ENCODE data around the gene PTGR2.
A peak's percentile ranks its signal among the peaks of the same experiment; 100 is the strongest.
"Not testable (repeated sequence)": the region's sequence is repeated elsewhere in the genome, so short reads cannot be mapped to it uniquely, and the experiment has no call there.

The PTGR2 gene

DNA sequence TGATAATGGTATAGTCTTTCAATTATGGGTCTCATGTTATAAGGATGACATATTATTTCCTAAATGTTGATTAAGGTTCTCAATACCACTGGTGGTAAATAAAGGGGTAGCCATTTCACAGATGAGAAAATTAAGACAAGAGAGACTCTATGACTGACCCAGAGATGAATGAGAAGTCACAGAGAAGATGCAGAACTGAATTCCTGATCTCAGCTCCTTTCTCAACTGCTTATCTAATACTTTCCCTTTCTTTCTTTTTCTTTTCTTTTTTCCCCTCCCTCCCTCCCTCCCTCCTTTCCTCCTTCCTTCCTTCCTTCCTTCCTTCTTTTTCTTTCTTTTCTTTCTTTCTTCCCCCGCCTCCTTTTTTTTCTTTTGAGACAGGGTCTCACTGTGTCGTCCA, 8.3 kb upstream of the PTGR2 start:
- Mint-ChIP-seq H3K4me1 (ENCODE audit: low read depth in 2 of 2) (no peaks in the 10 kb centered on the region), H3K4me3 (no peak overlapping the region), H3K9me3 (no peaks in the 10 kb centered on the region), H3K36me3 (ENCODE audit: insufficient read depth) (no peaks in the 10 kb centered on the region), H3K27ac (no peak overlapping the region), H3K27me3 (no peaks in the 10 kb centered on the region)
- no peak for ATAC-seq (replicated peaks)
- DNase-seq: no peak

DNA sequence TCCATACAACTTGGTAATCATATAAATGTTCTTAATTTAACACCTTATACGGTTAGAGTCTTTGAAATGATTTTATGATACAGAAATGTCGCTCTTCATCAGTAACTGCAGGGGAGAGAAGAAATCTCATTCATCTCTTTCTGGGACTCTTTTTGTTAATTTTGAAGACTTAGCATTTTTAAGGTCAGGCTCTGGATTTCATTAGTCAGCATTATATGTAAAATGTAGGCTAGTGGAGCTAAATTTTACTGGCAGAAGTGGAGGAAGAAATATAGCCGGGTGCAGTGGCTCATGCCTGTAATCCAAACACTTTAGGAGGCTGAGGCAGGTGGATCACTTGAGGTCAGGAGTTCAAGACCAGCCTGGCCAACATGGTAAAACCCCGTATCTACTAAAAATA, 4.7 kb upstream of the PTGR2 start:
- DNase-seq (no peak), ATAC-seq (replicated peaks) (no peak)
- Mint-ChIP-seq H3K9me3 (no peaks in the 10 kb centered on the region), H3K27ac (no peak overlapping the region), H3K36me3 (ENCODE audit: insufficient read depth) (peaks cover 8% of the 10 kb centered on the region), H3K4me1 (ENCODE audit: low read depth in 2 of 2) (peaks cover 10 to 11% of the 10 kb centered on the region in 2 donors), H3K27me3 (no peaks in the 10 kb centered on the region), H3K4me3 (no peak overlapping the region)

DNA sequence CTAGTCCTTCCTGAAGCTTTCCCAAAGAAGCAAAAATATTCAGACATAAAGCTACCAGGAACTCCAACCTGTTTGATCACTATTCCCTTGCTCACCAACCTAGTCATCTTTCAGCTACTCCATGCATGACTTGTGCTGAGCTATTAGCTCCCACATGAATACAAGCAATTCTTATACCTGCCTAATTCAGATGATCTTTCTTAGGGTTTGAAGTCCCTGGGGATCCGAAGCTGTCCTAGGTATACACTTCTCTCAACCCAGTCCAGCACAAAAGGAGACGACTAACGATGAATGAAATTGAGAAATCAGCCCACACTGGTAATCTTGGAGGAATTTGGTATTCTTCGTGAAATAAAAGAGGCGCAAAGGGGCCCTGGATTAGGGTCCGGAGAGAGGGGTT, 631 bp upstream of the PTGR2 start:
- Mint-ChIP-seq H3K9me3 (no peaks in the 10 kb centered on the region), H3K27ac (peak overlapping the region; percentile 96 to 97), H3K4me3 (peak overlapping the region; percentile 89 to 92), H3K27me3 (no peaks in the 10 kb centered on the region), H3K36me3 (ENCODE audit: insufficient read depth) (peaks cover 17% of the 10 kb centered on the region), H3K4me1 (ENCODE audit: low read depth in 2 of 2) (peaks cover 17 to 25% of the 10 kb centered on the region in 2 donors)
- no peak for ATAC-seq (replicated peaks)
- no peak for DNase-seq

DNA sequence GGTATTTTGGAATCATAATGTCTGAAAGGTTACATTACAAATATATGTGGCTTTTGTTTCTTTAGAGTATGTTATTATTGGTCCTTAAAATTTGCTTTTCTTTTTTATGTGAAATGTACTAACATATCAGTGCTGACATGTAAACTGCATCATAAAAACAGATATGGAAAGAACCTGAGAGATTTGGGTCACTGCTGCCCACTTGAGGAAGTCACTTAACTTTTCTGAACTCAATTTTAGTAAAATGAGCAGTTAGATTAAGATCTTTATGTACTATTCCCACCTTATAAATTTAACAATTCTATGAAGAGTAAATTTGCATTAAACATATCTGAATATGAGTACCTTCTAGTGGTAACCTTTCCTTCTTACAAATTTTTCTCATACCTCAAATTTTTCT, 7.5 kb downstream of the PTGR2 start:
- Mint-ChIP-seq H3K27ac (no peak overlapping the region), H3K36me3 (ENCODE audit: insufficient read depth) (peaks cover 7% of the 10 kb centered on the region), H3K4me1 (ENCODE audit: low read depth in 2 of 2) (no peaks in the 10 kb centered on the region), H3K4me3 (no peak overlapping the region), H3K27me3 (no peaks in the 10 kb centered on the region), H3K9me3 (no peaks in the 10 kb centered on the region)
- no peak for DNase-seq
- no peak for ATAC-seq (replicated peaks)

DNA sequence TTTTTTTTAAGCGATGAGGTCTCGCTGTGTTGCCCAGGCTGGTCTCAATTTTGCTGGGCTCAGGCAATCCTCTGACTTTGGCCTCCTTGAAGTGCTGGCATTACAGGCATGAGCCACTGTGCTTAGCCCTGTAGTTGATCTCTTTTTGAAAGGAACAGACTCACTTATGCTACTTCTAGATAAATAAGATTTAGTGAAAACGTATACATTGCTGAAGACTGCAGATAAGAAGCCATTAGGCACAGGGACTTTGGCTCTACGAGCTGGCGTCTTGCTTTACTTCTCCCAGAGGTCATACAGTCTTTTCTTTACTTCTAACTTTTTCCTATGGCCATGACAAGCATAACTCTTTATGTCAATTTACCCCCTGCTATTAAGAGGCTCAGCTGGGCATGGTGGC, 9.4 kb downstream of the PTGR2 start:
- H3K4me1 Mint-ChIP-seq (ENCODE audit: low read depth in 2 of 2): no peaks in the 10 kb centered on the region
- H3K36me3 Mint-ChIP-seq (ENCODE audit: insufficient read depth): peaks cover 7% of the 10 kb centered on the region
- DNase-seq (no peak), ATAC-seq (replicated peaks) (no peak)
- no peak overlapping the region for H3K27ac Mint-ChIP-seq
- no peaks in the 10 kb centered on the region for H3K9me3 Mint-ChIP-seq
- no peak overlapping the region for H3K4me3 Mint-ChIP-seq
- H3K27me3 Mint-ChIP-seq: no peaks in the 10 kb centered on the region

DNA sequence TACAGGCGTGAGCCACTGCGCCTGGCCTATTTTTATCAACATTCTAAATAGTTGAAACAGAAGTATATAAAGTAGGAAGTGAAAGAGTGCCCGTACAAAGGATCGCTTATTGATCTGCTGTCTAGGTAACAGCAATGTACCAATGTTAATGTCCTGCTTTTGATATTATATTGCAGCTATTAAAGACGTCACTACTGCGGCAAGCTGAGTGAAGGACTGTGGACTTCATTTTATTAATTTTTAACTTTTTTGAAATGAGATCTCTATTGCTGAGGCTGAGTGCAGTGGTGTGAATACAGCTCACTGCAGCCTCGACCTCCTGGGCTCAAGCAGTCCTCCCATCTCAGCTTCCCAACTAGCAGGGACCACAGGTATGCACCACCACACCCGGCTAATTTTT, 10.8 kb downstream of the PTGR2 start:
- no peaks in the 10 kb centered on the region for H3K9me3 Mint-ChIP-seq
- no peak overlapping the region for H3K27ac Mint-ChIP-seq
- peaks cover 7% of the 10 kb centered on the region for H3K36me3 Mint-ChIP-seq (ENCODE audit: insufficient read depth)
- no peaks in the 10 kb centered on the region for H3K27me3 Mint-ChIP-seq
- H3K4me3 Mint-ChIP-seq: no peak overlapping the region
- ATAC-seq (replicated peaks): no peak
- no peaks in the 10 kb centered on the region for H3K4me1 Mint-ChIP-seq (ENCODE audit: low read depth in 2 of 2)
- no peak for DNase-seq

DNA sequence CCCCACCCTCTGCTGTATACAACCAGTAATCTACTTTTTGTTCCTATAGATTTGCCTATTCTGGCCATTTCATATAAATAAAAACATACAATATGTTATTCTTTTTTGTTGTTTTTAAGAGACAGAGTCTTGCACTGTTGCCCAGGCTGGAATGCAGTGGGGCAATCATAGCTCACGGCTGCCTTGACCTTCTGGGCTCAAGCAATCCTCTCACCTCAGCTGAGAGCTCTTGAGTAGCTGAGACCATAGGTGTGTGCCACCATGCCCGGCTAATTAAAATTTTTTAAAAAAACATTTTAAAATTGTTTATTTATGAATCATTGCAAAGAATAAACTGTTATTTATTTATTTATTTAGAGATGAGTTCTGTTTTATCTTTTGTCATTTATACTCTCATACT, 11.6 kb downstream of the PTGR2 start:
- H3K36me3 Mint-ChIP-seq (ENCODE audit: insufficient read depth): peaks cover 7% of the 10 kb centered on the region
- DNase-seq: no peak
- no peaks in the 10 kb centered on the region for H3K27me3 Mint-ChIP-seq

DNA sequence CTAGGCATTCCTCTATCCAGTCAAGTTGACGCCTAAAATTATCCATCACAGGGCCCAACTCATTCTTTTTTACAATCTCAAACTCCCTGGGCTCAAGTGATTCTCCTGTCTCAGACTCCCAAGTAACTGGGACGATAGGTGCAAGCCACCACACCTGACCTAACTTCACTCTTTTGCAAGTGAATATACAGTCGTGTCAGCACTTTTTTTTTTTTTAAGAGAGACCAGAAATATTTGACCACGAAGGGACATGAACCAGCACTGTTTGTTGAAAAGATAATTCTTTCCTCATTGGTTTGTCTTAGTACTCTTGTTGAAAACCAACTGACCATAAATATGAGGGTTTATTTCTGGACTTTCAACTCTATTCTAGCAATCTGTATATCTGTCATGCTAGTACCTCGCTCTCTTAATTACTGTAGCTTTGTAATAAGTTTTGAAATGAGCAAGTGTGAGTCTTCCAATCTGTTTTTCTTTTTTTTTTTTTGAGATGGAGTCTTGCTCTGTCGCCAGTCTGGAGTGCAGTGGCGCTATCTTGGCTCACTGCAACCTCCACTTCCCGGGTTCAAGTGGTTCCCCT, 14.0 kb downstream of the PTGR2 start:
- peaks cover 7% of the 10 kb centered on the region for H3K36me3 Mint-ChIP-seq (ENCODE audit: insufficient read depth)
- no peak overlapping the region for H3K27ac Mint-ChIP-seq
- no peak for DNase-seq

More for the DNA sequence above, 11.6 kb downstream of the PTGR2 start:
- ATAC-seq (replicated peaks): no peak
- no peak overlapping the region for H3K4me3 Mint-ChIP-seq
- H3K4me1 Mint-ChIP-seq (ENCODE audit: low read depth in 2 of 2): no peaks in the 10 kb centered on the region
- no peaks in the 10 kb centered on the region for H3K9me3 Mint-ChIP-seq
- no peak overlapping the region for H3K27ac Mint-ChIP-seq

DNA sequence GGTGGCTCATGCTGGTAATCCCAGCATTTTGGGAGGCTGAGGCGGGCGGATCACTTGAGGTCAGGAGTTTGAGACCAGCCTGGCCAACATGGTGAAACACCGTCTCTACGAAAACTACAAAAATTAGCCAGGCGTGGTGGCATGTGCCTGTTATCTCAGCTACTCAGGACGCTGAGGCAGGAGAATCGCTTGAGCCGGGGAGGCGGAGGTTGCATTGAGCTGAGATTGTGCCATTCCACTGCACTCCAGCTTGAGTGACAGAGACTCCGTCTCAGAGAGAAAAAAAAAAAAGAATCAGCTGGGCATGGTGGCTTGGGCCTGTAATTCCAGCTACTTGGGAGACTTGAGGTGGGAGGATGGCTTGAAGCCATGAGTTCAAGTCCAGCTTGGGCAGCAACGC, 18.1 kb downstream of the PTGR2 start:
- H3K27me3 Mint-ChIP-seq; ATAC-seq (replicated peaks); H3K4me1 Mint-ChIP-seq (ENCODE audit: low read depth in 2 of 2); H3K9me3 Mint-ChIP-seq; DNase-seq; H3K4me3 Mint-ChIP-seq; H3K36me3 Mint-ChIP-seq (ENCODE audit: insufficient read depth); H3K27ac Mint-ChIP-seq: not testable (repeated sequence)

More for the DNA sequence above, 14.0 kb downstream of the PTGR2 start:
- no peak for ATAC-seq (replicated peaks)
- Mint-ChIP-seq H3K4me1 (ENCODE audit: low read depth in 2 of 2) (no peaks in the 10 kb centered on the region), H3K9me3 (no peaks in the 10 kb centered on the region), H3K4me3 (no peak overlapping the region), H3K27me3 (no peaks in the 10 kb centered on the region)

DNA sequence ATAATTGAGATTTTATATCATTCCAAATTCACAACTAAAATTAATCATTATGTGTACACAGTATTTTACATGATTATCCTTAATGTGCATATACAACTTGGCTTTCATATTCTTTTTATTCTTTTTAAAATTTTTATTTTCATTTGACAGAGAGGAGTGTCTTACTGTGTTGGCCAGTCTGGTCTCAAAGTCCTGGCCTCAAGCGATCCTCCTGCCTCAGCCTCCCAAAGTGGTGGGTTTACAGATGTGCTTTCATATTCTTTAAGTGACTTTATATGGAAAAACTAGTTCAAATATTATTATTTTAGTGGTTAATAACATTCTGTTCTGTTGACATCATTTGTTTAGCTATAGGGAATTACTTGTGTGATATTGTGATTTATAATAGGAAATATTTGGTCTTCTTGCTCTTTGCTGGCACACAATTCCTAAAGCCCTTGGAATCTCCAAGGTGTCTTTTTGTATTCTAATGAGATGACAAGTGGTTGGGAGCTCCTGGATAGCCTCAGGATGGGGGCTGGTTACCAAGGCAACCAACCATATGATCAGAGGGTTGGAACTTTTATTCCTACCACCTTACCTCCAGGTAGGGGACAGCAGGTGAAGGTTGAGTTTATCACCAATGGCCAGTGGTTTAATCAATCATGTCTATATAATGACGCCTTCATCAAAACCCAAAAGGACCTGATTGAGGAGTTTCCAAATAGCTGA, 19.0 kb downstream of the PTGR2 start:
- Mint-ChIP-seq H3K36me3 (ENCODE audit: insufficient read depth) (no peaks in the 10 kb centered on the region), H3K27me3 (no peaks in the 10 kb centered on the region), H3K27ac (peak overlapping the region in 1 of 2 donors; percentile 65), H3K9me3 (no peaks in the 10 kb centered on the region), H3K4me1 (ENCODE audit: low read depth in 2 of 2) (no peaks in the 10 kb centered on the region), H3K4me3 (no peak overlapping the region)
- no peak for ATAC-seq (replicated peaks)
- no peak for DNase-seq

DNA sequence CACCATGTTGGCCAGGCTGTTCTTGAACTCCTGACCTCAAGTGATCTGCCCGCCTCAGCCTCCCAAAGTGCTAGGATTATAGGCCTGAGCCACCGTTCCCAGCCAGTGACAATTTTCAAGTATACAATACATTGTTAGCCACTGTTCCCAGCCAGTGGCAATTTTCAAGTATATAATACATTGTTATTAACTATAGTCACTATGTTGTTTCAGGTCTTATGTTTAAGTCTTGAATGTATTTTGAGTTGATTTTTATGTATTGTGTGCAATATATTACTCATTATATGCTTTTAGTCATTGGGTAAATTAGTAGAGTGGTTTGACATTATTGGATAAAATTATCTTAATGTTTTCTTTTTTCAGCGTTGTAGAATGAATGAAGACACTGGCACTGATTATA, 22.0 kb downstream of the PTGR2 start:
- H3K4me1 Mint-ChIP-seq (ENCODE audit: low read depth in 2 of 2): no peaks in the 10 kb centered on the region
- no peak overlapping the region for H3K4me3 Mint-ChIP-seq
- H3K36me3 Mint-ChIP-seq (ENCODE audit: insufficient read depth): no peaks in the 10 kb centered on the region
- H3K27me3 Mint-ChIP-seq: no peaks in the 10 kb centered on the region
- H3K9me3 Mint-ChIP-seq: no peaks in the 10 kb centered on the region
- no peak for ATAC-seq (replicated peaks)
- H3K27ac Mint-ChIP-seq: no peak overlapping the region
- DNase-seq: no peak

DNA sequence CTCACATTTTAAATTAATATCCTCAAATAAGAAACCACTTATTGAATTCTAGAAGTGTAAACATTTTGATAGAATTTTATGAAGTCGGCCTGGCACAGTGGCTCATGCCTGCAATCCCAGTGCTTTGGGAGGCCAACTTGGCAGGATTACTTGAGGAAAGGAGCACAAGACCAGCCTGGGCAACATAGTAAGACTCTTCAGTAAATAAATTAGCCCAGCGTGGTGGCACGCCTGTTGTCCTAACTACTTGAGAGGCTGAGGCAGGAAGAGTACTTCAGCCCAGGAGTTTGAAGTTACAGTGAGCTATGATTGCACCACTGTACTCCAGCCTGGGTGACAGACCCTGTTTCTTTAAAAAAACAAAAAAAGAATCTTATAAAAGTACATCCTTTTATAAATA, 26.2 kb downstream of the PTGR2 start:
- no peaks in the 10 kb centered on the region for H3K4me1 Mint-ChIP-seq (ENCODE audit: low read depth in 2 of 2)
- H3K27me3 Mint-ChIP-seq: no peaks in the 10 kb centered on the region
- DNase-seq (no peak), ATAC-seq (replicated peaks) (no peak)
- no peaks in the 10 kb centered on the region for H3K9me3 Mint-ChIP-seq
- no peaks in the 10 kb centered on the region for H3K36me3 Mint-ChIP-seq (ENCODE audit: insufficient read depth)
- H3K4me3 Mint-ChIP-seq: no peak overlapping the region
- no peak overlapping the region for H3K27ac Mint-ChIP-seq

DNA sequence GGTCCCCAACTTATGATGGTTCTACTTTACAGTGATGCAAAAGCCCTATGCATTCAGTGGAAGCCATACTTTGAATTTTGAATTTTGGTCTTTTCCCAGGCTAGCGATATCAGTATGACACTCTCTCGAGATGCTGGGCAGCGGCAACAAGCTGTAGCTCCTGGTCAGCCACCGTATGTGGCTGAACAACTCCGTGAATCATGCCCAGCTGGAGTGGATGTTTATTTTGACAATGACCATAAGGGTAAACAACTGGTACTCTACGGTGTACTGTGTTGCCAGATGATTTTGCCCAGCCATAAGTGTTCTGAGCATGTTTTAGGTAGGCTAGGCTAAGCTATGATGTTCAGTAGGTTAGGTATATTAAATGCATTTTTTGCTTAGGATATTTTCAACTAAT, 26.8 kb downstream of the PTGR2 start:
- DNase-seq: no peak
- H3K27me3 Mint-ChIP-seq: no peaks in the 10 kb centered on the region
- no peak overlapping the region for H3K4me3 Mint-ChIP-seq
- no peaks in the 10 kb centered on the region for H3K9me3 Mint-ChIP-seq
- H3K4me1 Mint-ChIP-seq (ENCODE audit: low read depth in 2 of 2): no peaks in the 10 kb centered on the region
- H3K27ac Mint-ChIP-seq: no peak overlapping the region
- H3K36me3 Mint-ChIP-seq (ENCODE audit: insufficient read depth): peaks cover 3% of the 10 kb centered on the region
- no peak for ATAC-seq (replicated peaks)

DNA sequence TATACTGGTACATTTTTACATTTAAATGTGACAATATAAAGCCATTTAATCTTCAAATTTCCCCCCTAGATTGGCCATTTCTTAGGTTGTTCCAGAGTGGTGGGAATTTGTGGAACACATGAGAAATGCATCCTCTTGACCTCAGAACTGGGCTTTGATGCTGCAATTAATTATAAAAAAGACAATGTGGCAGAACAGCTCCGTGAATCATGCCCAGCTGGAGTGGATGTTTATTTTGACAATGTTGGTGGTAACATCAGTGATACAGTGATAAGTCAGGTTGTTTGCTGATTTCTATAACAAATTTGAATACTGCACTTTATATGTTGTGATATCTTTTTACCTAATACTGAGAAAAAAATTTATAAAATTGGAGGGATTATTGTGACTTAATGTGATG, 27.4 kb downstream of the PTGR2 start:
- ATAC-seq (replicated peaks) (no peak), DNase-seq (no peak)
- Mint-ChIP-seq H3K4me3 (no peak overlapping the region), H3K27ac (no peak overlapping the region), H3K4me1 (ENCODE audit: low read depth in 2 of 2) (no peaks in the 10 kb centered on the region), H3K36me3 (ENCODE audit: insufficient read depth) (peaks cover 3% of the 10 kb centered on the region), H3K9me3 (no peaks in the 10 kb centered on the region), H3K27me3 (no peaks in the 10 kb centered on the region)

Measured in effector memory CD8-positive, alpha-beta T cell (primary cell).